Thyroid gland (tissue), 4 donors: ENCODE results near the gene WDFY2. TPM values are rescaled to one million over a fixed set of nuclear protein-coding genes. Genes with fewer than 3 reads are reported as not detected.
A peak's percentile ranks its signal among the peaks of the same experiment; 100 is the strongest.

Experiments
- DNase-seq, 2 donors: peaks; one replicate each; pipeline ENCODE4 v3.0.0-alpha.2; 2019
- H3K27ac ChIP-seq, 3 donors: fragments of 200-600 bp; sonication (generic); 1 replicate in 2 of 3; 2 replicates in 1 of 3; pipeline ENCODE4 v1.5.1; 2016 to 2019; ENCODE audit warnings: mild to moderate bottlenecking in 1 of 3, moderate library complexity in 1 of 3
- H3K27me3 ChIP-seq: fragments of 200-600 bp; sonication (generic); one replicate; pipeline ENCODE4 v1.5.1; 2019
- H3K36me3 ChIP-seq, 2 donors: fragments of 200-600 bp; sonication (generic); one replicate each; pipeline ENCODE4 v1.5.1; 2016 to 2019
- H3K4me1 ChIP-seq, 2 donors: fragments of 200-600 bp; sonication (generic); one replicate each; pipeline ENCODE4 v1.5.1; 2017 to 2019
- H3K4me3 ChIP-seq, 3 donors: fragments of 200-600 bp; sonication (generic); replicated peaks in 1 of 3; 1 replicate in 2 of 3; 2 replicates in 1 of 3; pipeline ENCODE4 v1.5.1; 2016; ENCODE audit warnings: mild to moderate bottlenecking in 1 of 3
- H3K9me3 ChIP-seq: fragments of 200-600 bp; sonication (generic); one replicate; pipeline ENCODE4 v1.5.1; 2017
- POLR2A ChIP-seq, 2 donors: fragments of 450-650 bp; IDR thresholded peaks; one replicate each; pipeline ENCODE4 v1.6.1; 2017; ENCODE audit warnings: antibody characterized with exemption in 2 of 2, mild to moderate bottlenecking in 2 of 2, moderate library complexity in 1 of 2
- WGBS, 2 donors: methylation state at CpG; one replicate each; pipeline ENCODE4 v1.1.5; 2017; 5-methylcytosine and 5-hydroxymethylcytosine counted together
- intact Hi-C: fragments of 100-400 bp; cut with DNase I; formaldehyde crosslinking; loops from one replicate; pipeline ENCODE4 v1.15.1; 2023
- total RNA-seq, 4 donors: library from RNA; depleted of rRNA; stranded (reverse); fragments of >200 nt; gene quantifications; one replicate each; pipeline ENCODE4 v1.2.3, GENCODE V29; 2016
- TF ChIP-seq, protein P1 (sequence below), 6 experiments: fragments of 200-600 bp in 3 of 6; fragments of 450-650 bp in 3 of 6; sonication (generic) in 3 of 6; IDR thresholded peaks; one replicate each; pipeline ENCODE4 v1.5.1; 2016 to 2019; ENCODE audit warnings: antibody characterized with exemption in 6 of 6, mild to moderate bottlenecking in 2 of 6, inconsistent platforms in 1 of 6, moderate library complexity in 1 of 6

WDFY2 gene
- total RNA-seq, 4 donors from 2014 or later, result 15.8 to 23.9 (median 20.9) TPM

- DNase-seq, result no peak
- Histone ChIP-seq H3K4me1 (peaks cover 3 to 20% of the 10 kb centered on the region in 2 donors), H3K9me3 (no peaks in the 10 kb centered on the region), H3K36me3 (no peaks in the 10 kb centered on the region), H3K27ac (peak overlapping the region in 1 of 3 donors; percentile 21), H3K4me3 (no peak overlapping the region), H3K27me3 (no peaks in the 10 kb centered on the region)
- TF ChIP-seq POLR2A (IDR thresholded peaks at IDR 0.05), result no peak
- TF ChIP-seq, protein P1, sequence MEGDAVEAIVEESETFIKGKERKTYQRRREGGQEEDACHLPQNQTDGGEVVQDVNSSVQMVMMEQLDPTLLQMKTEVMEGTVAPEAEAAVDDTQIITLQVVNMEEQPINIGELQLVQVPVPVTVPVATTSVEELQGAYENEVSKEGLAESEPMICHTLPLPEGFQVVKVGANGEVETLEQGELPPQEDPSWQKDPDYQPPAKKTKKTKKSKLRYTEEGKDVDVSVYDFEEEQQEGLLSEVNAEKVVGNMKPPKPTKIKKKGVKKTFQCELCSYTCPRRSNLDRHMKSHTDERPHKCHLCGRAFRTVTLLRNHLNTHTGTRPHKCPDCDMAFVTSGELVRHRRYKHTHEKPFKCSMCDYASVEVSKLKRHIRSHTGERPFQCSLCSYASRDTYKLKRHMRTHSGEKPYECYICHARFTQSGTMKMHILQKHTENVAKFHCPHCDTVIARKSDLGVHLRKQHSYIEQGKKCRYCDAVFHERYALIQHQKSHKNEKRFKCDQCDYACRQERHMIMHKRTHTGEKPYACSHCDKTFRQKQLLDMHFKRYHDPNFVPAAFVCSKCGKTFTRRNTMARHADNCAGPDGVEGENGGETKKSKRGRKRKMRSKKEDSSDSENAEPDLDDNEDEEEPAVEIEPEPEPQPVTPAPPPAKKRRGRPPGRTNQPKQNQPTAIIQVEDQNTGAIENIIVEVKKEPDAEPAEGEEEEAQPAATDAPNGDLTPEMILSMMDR (IDR thresholded peaks at IDR 0.05), result no peak
- intact Hi-C loops, result no loop called here
- WGBS, 2 donors, result 87 to 95% methylated on average over 3 of the region's 3 CpGs
Observed at GRCh38 chr13:51557438-51557837, 26.8 kb upstream of the WDFY2 start.

GRCh38 chr13:51557875-51558612 is 26.2 kb upstream of the WDFY2 start:
- Histone ChIP-seq H3K4me1 (peaks cover 0 to 20% of the 10 kb centered on the region in 2 donors), H3K27me3 (no peaks in the 10 kb centered on the region), H3K27ac (no peak overlapping the region), H3K36me3 (no peaks in the 10 kb centered on the region), H3K4me3 (no peak overlapping the region), H3K9me3 (no peaks in the 10 kb centered on the region)
- no peak for DNase-seq
- intact Hi-C loops, result no loop called here
- TF ChIP-seq, protein P1 (IDR thresholded peaks at IDR 0.05), result no peak
- no peak for TF ChIP-seq POLR2A (IDR thresholded peaks at IDR 0.05)
- 64 to 67% methylated on average over 10 of the region's 10 CpGs for WGBS, 2 donors

- no peaks in the 10 kb centered on the region for H3K36me3 ChIP-seq
- TF ChIP-seq POLR2A (IDR thresholded peaks at IDR 0.05), result no peak
- TF ChIP-seq, protein P1 (IDR thresholded peaks at IDR 0.05), result no peak
- peaks cover 0 to 20% of the 10 kb centered on the region in 2 donors for H3K4me1 ChIP-seq
- no peaks in the 10 kb centered on the region for H3K27me3 ChIP-seq
- intact Hi-C loops, result no loop called here
- no peak overlapping the region for H3K27ac ChIP-seq
- H3K9me3 ChIP-seq, result no peaks in the 10 kb centered on the region
- no peak for DNase-seq
- WGBS, 2 donors, result 65 to 82% methylated on average over 1 of the region's 1 CpG
- H3K4me3 ChIP-seq, result no peak overlapping the region
Observed at GRCh38 chr13:51559946-51560735, 24.1 kb upstream of the WDFY2 start.

DNA sequence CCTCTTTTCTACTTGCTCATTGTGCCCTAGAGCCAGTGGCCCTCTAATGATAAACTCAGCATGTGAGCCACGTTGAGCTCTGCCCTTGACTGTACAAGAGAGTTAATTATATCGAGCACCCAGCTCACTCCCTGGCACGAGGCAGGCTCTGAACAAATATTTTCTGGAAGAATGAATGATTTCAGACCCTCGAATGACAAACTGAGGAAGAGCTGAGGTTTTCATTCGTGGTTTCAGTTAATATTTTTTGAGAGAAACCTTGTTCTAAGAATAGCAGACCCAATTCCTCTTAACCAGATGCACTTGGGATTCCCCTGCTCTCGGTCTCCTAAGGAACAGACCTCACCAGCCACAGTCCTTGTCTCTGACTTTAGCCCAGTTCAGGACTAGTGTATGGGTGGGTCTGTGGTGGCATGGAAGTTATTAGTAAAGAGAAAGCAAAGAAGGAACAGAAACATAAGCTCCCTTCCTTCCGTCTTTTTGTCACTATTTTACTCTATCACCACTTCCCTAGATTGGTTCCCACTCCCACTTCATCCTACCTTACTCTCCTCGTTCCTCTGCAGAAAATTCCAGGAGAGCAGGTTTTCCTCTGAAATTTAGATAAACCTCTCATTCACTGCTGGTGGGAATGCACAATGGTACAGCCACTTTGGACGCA is 22.1 kb upstream of the WDFY2 start:
- 75 to 80% methylated on average over 9 of the region's 9 CpGs for WGBS, 2 donors
- no peaks in the 10 kb centered on the region for H3K27me3 ChIP-seq
- no peak overlapping the region for H3K4me3 ChIP-seq
- H3K36me3 ChIP-seq, result no peaks in the 10 kb centered on the region
- intact Hi-C loops, result no loop called here
- H3K4me1 ChIP-seq, result peaks cover 0 to 12% of the 10 kb centered on the region in 2 donors
- H3K27ac ChIP-seq, result no peak overlapping the region
- H3K9me3 ChIP-seq, result no peaks in the 10 kb centered on the region
- TF ChIP-seq, protein P1 (IDR thresholded peaks at IDR 0.05), result no peak
- TF ChIP-seq POLR2A (IDR thresholded peaks at IDR 0.05), result no peak
- DNase-seq, result no peak
